A673 (cell line): ENCODE measurements around the gene GMDS.

Experiments
- CTCF ChIP-seq: fragments of 300-800, 200-600 bp; sonication (generic); conservative IDR thresholded peaks from 2 replicates; pipeline ENCODE4 v1.5.1; 2017; ENCODE audit warnings: low read depth, mild to moderate bottlenecking, antibody characterized with exemption, low read length, moderate library complexity, mixed read lengths
- EZH2 ChIP-seq: fragments of 200-600 bp; sonication (generic); IDR thresholded peaks from 2 replicates; pipeline ENCODE4 v1.6.1; 2017; ENCODE audit warnings: borderline replicate concordance, low read depth, mild to moderate bottlenecking, mixed read lengths, antibody characterized with exemption, low read length; ENCODE audit not compliant: poor library complexity, severe bottlenecking

DNA sequence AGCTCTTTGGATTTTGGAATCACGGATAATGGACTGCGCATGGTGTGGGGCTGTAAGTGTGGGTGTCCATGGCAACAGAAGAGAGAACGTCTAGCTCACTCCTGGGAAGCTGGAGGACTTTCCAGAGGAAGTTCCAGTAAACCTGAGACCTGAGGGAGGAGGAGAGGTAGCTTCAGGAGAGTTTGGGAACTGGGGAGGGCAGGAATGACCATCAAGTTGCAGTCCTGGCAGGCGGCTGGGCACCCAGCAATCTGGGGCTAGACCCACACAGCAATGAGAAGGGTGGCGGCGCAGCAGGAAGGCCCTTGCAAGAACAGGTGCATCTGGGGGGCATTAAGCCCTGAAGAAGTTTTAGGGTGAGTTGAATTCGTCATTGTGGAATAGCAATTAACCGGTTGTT, 539.8 kb downstream of the GMDS start:
- no peak for TF ChIP-seq CTCF
- no peak for TF ChIP-seq EZH2
